EH (cell line): ENCODE measurements around the gene NINL.
"Not testable (repeated sequence)": the region's sequence is repeated elsewhere in the genome, so short reads cannot be mapped to it uniquely, and the experiment has no call there.

ENCODE experiments used
- DNase-seq: peaks from one replicate; pipeline ENCODE4 v3.0.0-alpha.2; 2015; ENCODE audit warnings: low read depth

The NINL gene

DNA sequence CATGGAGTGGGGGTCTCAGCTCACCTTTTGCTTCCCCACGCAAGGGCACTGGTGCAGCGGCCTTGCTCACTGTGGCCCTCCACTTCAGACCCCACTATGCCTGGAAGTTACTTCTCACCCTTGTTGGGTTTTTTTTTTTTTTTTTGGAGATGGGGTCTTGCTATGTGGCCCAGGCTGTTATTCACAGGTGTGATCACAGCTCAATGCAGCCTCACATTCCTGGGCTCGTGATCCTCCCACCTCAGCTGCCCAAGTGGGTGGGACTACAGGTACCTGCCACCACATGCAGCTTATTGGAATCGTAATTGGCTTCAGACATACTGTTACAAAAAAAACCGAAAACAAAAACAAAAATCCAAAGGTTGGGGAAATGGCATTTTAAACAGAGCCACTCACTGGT, 32.4 kb downstream of the NINL start:
- DNase-seq, result no peak

DNA sequence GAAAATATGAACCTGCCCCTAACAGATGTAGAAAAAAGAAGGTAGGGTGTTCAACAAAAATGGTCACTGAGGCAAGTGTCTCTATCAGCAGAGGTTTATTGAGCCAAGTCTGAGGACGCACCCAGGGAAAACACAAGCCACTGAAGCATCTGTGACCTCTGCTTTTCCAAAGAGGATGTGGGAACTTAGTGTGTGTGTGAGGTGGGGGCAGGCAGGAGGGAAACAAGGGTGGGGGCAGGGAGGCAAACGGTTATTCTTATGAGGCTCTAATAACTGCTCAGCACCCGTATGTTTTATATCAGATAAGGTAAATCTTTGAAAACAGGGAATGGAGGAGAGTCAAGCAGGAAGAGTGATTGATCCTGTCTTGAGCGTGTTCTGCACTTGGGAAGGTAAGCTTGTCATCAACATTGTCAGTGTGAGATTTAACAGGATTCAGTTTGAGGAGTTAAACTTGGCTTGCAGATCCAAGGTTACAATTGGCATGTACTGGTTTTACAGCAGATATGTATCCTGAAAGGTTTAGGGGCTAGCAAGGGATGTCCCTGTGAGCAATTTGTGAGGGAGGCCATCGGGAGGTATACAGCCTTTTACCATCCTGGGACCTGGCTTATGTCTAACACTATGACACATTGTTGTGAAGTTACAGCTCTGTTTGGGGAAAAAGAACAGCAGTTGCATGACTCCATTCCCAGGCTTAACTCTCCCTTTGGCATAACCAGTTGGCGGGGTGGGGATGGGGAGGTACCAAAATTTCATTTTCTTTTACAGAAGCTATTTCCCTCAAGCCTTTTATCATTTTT, 33.7 kb downstream of the NINL start:
- DNase-seq, result no peak

DNA sequence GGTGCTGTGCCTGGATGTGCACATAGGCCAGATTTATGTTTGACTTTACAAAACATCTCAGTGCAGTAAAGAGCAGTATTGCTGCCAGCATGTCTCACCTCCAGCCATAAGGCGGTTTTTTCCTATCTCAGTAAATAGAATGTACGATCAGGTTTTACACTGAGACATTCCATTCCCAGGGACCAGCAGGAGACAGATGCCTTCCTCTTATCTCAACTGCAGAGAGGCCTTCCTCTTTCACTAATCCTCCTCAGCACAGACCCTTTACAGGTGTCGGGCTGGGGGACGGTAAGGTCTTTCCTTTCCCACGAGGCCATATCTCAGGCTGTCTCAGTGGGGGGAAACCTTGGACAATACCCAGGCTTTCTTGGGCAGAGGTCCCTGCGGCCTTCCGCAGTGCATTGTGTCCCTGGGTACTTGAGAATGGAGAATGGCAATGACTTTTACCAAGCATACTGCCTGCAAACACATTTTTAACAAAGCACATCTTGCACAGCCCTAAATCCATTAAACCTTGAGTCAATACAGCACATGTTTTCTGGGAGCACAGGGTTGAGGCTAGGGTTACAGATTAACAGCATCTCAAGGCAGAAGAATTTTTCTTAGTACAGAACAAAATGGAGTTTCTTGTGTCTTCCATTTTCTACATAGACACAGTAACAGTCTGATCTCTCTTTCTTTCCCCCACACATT, 34.5 kb downstream of the NINL start:
- DNase-seq, result not testable (repeated sequence)

DNA sequence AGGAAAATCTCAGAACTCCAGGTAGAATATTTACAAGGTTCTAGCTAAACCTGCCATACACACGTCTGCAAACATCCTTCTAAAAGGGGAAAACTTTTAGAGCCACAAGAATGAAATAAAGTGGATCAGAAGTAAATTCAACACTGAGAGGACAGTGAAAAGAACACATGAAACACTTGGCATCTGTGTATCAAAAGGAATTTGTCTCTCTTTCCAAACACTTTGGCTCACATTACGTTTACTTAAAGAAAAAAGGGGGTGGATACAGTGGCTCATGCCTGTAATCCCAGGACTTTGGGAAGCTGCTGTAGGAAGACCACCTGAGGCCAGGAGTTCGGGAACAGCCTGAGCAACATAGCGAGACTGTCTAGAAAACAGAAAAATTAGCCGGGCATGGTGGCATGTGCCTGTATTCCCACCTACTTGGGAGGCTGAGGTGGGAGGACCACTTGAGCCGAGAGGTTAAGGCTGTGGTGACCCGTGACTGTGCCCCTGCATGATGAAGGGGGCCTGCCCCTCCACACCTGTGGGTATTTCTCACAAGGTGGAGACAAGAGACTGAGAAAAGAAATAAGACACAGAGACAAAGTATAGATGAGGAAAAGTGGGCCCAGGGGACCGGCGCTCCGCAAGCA, 35.4 kb downstream of the NINL start:
- peak; percentile 62 for DNase-seq

DNA sequence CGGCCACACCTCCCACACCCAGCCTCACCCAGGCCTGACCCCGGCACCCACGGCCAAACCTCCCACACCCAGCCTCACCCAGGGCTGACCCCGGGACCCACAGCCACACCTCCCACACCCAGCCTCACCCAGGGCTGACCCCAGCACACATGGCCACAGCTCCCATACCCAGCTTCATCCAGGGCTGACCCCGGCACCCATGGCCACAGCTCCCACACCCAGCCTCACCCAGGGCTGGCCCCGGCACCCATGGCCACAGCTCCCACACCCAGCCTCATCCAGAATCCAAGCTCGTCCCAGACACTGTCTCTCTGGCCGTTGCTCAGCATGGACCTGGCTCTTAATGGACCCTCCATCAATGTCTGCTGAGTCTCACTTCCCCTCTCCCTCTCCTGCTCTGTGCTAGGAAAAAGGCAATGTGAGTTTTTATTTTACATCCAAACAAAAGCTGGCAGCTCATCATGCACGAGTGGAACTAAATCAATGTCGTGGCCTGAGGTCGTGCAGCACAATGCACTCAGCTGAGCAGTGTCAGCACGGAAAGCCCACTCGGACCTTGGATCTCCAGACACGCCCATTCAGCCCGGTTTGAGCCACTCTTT, 36.1 kb downstream of the NINL start:
- no peak for DNase-seq

DNA sequence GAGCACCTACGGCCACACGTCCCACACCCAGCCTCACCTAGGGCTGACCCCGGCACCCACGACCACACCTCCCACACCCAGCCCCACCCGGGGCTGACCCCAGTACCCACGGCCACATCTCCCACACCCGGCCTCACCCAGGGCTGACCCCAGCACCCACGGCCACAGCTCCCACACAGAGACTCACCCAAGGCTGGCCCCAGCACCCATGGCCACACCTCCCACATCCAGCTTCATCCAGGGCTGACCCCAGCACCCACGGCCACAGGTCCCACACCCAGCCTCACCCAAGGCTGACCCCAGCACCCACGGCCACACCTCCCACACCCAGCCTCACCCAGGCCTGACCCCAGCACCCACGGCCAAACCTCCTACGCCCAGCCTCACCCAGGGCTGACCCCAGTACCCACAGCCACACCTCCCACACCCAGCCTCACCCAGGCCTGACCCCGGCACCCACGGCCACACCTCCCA, 36.7 kb downstream of the NINL start:
- DNase-seq, result no peak

DNA sequence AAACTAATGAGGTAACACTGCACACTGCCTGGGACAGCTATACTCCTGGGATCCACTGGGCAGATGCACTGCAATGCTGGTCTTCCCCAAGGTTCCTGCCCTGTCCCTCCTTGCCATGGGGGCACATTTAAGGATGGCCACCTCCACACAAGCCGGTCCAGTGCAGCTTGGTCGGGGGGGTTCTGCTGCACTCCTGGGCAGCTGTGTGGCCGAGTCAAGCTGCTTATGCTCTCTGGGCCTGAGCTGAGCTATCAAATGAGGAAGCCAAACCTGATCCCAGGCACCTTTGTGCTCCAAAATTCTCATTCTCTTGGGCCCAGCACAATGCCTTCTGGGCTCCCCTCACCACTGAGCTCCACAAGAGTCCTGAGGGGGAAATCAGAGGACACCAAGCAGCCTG, 37.3 kb downstream of the NINL start:
- no peak for DNase-seq

DNA sequence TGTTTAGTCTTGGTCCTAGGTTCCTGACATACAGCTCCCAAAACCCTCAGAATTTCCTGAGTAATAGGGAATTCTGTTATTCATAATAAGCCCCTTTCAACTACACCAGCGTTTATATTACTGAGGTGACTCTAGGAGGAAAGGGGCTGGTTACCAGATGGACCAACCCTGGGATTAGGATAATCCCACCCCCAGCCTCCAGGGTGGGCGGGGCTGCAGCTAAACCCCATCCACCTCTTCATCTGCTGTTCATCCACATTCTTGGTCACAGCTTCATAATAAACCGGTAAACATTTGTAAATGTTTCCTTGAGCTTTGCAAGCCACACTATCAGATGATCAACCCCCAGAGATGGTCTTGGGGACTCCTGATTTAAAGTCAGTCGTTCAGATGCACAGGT, 38.3 kb downstream of the NINL start:
- DNase-seq, result no peak

DNA sequence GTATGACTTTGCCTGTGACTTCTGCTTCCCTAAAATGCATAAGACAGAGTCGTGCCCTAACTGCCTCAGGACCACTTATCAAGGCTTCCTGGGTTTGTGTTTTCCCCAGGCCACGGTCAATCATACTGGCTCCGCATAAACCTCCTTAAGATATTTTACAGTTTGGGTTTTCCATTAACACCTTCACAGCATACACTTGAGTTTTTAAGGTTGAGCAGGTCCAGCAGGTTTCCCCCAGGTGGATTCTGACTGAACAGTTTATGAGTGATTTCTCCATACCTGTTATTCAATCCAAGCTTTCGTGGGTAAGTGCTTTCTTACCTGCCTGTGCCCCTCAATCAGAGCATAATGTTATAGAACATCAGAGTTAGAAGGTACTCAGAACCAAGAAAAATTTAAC, 39.3 kb downstream of the NINL start:
- no peak for DNase-seq

DNA sequence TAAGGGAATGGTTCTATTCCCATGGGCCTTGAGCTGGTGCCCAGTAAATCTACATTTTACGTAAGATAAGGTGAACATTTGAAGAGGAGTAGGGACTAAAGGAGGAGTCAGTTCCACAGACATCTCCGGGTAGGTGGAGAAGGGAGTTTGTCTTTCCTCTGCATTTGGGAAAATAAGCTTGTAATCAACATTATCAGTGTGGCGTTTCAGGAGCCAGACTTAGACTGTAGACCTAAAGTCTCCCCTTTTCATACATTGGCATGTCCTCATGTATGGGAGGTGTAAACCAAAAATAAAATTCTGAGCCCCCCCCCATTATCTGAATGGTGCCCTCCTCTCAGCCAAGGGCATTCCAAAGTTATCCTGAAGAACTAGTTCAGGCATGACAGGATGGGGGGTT, 40.2 kb downstream of the NINL start:
- DNase-seq, result no peak

DNA sequence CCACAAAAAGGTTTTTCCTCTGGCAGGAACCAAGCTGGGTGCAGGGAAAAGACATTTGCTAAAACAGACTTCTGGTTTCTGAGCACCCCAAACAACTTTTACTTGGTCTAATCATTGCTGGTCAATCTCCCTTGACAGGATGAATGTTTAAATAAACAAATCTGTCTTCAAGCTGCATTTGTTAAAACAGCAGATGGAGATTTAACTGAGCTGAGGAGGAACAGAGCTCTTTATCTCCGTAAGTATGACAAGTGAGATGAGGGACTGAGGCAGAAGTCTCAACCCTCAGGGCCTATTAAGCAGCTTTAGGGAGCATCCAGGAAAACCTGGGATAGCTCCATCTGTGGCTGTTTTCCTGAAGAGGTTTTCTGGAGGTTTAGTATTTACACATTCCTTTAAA, 40.6 kb downstream of the NINL start:
- peak; percentile 15 for DNase-seq

DNA sequence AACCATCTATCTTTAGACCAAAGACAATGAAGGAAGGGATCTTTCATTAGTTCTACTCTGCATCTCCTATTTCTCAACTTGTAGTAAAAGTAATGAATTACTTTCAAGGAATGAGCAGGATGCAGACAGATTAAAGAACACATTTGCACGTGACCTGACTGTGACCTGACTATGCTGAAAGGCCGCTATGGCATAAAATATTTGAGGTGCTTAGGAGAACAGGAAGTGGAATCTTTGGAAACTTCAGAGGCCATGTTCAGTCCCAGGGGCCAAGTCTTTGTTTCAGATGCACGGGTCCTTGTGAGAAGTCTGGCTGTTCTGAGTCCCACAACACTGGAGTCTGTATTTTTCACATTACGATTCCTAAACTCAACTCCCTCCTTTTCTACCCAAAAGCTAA, 41.0 kb downstream of the NINL start:
- peak; percentile 28 for DNase-seq

DNA sequence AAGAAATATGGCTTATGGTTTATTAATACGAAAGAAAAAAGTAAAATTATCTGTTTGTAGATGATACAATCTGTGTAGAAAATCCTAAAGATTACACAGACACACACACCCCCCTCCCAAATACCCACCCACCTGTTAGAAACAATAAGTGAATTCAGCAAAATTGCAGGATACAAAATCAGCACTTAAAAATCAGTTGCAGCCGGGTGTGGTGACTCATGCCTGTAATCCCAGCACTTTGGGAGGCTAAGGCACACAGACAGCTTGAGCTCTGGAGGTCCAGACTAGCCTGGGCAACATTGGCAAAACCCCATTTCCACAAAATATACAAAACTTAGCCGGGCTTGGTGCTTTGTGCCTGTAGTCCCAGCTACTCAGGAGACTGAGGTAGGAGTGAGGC, 42.3 kb downstream of the NINL start:
- peak; percentile 67 for DNase-seq

DNA sequence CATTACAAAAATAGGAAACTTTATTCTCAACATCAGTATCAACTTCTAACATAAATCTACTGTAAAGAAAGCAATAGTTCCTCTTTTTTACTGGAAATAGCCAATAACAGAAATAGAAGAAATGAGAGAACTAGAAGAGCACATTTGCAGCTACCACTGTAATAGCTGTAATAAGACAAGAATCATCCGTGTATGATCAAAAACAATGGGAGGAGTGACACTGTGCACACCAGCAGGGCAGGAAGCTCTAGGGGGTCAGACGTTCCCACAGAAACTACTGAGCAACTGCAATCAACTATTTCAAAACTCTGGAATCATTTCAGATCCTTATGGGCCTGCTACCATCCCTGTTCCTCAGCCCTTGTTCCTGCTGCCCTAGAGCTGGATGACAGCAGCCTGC, 43.7 kb downstream of the NINL start:
- DNase-seq, result peak; percentile 55

DNA sequence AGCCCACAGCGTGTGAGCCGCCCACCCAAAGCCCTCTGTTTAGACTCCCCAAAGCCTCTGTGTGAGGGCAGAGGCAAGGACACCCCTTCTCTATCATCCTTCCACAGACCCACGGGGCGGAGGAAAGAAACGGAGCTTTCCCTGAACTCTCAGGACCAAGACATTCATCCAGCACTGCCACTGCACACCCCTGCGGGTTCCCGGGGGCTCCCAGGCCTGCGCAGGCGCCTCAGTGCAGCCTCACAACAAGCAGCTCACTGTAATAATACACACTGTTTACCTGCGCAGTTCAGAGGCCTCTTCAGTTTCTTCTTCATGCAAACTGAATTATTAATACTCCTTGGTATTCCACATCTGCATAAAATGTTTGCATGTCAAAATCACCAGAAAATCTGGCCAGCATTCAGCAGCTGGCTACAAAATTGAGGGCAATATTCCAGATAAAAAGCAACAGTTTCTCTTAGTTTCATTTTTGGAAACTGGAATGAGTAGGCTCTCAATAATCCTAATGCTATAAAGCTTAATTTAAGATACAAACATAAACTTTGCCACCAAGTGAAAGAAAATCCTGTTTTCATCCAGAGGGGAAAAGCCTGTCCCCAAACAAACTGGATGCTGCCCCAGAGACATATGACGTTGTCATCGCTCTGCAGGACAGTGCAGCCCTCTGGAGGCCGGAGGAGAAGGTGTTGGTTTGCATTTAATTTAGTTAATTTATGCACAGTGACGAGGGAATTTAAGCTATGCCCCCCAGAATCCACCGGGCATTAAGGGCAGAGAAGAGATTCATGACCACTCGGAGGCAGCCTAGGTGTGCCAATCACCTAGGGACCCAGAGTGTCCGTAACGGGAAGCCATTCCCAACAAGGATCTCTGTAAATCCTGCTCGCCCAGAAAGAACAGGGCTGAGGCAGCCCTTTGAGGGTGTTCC, 45.3 kb downstream of the NINL start:
- peak; percentile 38 for DNase-seq

DNA sequence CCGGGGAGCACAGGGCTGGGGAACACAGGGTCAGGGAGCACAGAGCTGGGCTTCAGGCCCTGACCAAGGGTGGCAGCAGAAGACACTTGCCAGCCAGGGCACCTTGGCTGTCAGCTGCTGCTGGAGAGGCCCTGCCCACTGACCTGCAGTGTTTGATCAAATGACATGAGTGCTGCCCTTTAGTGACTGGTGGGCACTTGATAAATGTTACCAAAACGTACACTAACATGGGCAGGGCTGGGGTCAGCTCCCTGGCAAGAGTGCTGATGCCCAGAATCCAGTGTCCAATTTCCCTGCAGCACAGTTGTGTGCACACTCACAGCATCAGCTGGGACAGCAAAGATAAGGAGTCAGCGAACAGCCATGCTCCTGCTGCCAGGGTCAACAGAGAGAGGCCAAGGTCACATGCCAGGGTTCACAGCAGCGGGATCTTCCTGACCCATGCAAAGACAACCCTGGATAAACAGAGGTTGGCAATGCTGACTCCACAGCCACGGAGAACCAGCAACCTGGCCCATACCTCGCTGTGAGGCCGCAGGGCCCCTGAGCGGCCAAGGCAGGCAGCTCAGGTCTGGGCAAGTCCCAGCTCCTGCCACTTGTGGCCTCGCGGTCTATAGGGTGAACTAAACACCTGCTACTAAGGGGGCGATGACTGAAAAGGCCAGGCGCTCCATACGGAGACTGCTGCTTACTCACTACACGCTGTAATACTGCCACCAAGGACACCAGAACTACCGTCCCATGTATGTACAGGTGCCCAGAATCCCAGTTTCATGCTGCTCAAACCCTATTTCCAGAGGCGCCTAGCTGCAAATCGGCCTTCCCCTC, 46.3 kb downstream of the NINL start:
- DNase-seq, result no peak

DNA sequence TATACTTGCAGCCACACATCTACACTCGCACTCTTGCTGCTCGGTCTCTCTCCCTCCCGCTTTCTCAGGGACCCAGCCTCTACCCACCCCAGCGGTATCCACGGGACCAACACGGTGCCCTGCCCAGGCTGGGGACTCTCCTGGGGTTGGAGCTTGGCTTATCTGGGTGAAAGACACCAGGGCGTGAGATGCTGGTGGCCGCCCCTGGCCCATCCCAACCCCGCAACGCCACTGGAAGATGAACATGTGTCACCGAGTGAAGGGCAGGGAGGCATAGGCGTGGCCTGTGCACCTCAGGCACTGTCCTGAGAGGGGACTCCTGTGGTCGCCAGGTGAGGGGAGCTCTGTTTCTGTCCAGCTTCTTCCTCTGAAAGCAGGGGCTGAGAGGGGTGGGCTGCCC, 47.4 kb downstream of the NINL start:
- DNase-seq, result no peak

DNA sequence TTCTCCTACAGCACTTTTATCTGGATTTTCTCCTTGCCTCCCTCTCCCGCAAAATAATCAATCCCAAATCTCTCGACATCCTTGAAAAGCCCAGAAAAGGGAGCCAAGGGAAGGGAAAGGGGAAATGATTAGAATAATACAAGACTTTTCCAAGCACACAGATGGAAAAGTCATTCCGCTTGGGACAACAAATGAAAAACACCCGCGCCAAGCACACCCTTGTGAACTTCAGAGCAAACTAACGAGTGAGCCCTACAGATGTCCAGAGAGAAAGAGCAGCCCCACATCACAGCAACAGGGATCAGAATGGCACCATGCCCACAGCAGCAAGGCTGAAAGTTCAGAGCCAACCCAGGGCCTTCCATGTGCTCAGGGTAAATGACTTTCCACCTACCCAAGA, 49.6 kb downstream of the NINL start:
- DNase-seq, result no peak

DNA sequence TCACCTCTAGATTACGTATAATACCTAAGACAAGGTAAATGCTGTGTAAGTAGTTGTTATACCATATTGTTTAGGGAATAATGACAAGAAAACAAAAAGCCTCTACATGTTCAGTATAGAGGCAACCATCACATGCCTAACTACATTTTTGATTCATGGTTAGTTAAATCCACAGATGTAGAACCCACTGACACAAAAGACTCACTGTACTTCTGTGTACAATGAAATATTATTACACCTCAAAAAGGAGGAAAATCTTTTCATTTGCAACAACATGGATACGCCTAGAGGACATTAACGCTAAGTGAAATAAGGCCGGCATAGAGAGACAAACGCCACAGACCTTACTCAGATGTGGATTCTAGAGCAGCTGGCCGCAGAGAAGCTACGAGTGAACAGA, 50.5 kb downstream of the NINL start:
- DNase-seq, result no peak

DNA sequence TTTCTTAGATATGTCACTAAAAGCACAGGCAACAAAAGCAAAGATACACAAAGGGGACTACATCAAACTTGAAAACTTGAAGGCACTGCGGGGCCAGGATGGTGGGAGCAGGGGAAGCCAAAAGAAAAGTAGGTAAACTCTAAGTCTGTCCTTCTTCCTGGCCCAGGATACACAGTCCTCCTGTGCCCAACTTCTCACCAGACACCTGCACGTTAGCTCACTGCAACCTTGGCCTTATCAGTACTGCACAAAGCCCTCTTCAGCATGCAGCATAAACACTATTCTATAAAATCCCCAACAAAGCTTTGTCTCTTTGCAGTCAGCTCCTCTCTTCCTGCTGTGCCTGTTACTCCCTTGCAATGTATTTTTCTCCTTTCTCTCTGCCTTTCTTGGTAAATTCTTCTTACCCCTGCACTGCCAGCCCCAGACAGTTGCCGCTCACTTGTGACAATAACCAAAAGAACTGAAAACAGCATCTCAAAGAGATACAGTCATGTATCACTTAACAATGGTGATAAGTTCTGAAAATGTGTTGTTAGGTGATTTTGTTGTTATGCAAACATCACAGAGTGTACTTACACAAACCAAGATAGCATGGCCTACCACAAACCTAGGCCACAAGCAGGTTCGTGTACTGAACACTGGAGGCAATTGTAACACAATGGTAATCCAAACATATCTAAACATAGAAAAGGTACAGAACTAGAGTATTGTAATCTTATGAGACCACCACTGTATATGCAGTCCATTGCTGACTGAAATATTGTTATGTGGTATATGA, 51.2 kb downstream of the NINL start:
- no peak for DNase-seq
